ENCODE results near the gene C1orf116.
"Not testable (repeated sequence)": the region's sequence is repeated elsewhere in the genome, so short reads cannot be mapped to it uniquely, and the experiment has no call there.

The C1orf116 gene

DNA sequence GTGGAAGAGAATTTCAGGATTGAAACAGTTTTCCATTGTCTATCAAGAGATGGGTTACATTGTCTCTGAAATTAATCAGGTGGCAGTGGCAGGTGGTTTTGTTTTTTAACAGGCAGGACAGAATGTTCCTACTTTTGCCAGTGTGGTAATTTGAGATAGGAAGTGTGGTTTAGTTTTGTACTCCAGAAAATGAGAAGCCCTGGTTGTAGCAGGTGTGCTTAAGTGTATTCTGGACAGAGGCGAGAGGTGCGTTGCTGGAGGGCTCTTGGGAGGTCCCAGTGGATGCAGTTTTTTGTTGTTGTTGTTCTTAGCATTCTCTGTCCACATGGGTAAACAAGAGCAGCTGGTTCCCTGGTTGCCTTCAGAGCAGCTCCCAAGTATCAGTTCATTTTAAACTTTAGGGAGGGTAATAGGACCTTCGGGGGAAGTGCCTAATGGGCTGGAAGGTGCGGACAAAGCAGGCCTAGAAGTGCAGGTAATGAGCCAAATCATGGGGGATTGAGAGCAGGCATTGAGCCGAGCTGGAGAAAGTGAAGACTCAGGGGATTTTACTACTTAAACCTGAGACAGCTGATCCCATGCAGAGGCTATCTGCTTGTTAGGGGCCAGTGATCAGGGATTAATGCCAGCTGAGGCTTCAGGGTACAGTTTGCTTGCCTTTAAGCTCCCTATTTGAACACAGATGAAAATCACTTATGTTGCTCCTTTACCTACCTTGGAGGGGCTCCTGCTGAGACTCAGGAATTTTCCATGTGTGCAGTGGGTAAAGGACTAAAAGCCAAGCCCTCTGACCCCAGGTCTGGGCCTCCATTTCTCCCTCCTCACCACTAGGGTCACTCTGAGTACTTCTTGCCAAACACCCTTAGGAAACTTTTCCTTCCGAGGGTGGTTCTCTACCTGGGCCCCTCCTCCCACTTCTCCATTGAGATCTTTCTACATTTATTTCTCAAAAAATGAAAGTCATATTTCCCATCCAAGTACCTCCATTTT lies 26.6 kb upstream of the C1orf116 start:
- no peak for DNase-seq (ENCODE audit: low spot score)

- no peak for DNase-seq (ENCODE audit: low spot score)
Measured at GRCh38 chr1:207058252-207058651, 25.7 kb upstream of the C1orf116 start.

DNA sequence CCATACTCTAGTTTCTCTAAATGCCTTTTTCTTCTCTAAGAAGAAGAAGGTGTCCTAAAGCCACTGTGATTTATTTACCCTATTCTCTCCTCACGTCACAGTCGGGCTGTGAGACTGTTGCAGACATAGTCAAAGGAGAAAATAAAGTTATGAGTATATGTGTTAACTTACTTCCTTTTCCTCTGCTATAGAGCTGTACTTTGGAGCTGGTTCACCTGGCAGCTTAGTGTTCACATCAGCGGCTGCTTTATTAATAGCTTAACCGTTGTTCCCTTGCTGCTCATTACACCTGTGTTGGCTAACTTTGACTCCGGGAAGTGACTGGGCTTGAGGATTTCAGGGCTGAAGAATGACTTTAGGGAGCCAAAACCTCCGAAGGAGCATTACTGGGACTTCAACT lies 24.1 kb upstream of the C1orf116 start:
- DNase-seq (ENCODE audit: low spot score) = no peak

GRCh38 chr1:207055386-207056001 lies 22.9 kb upstream of the C1orf116 start:
- DNase-seq (ENCODE audit: low spot score) = no peak

GRCh38 chr1:207054491-207054890 lies 21.9 kb upstream of the C1orf116 start:
- DNase-seq (ENCODE audit: low spot score) = peak; percentile 45

GRCh38 chr1:207052911-207053769 lies 20.6 kb upstream of the C1orf116 start, which contains the start of gene PFKFB2:
Gene PFKFB2 (plus strand): TSS chr1:207053275. CDS start chr1:207054718, 1,443 bp downstream.
- DNase-seq (ENCODE audit: low spot score) = peak; percentile 97

DNA sequence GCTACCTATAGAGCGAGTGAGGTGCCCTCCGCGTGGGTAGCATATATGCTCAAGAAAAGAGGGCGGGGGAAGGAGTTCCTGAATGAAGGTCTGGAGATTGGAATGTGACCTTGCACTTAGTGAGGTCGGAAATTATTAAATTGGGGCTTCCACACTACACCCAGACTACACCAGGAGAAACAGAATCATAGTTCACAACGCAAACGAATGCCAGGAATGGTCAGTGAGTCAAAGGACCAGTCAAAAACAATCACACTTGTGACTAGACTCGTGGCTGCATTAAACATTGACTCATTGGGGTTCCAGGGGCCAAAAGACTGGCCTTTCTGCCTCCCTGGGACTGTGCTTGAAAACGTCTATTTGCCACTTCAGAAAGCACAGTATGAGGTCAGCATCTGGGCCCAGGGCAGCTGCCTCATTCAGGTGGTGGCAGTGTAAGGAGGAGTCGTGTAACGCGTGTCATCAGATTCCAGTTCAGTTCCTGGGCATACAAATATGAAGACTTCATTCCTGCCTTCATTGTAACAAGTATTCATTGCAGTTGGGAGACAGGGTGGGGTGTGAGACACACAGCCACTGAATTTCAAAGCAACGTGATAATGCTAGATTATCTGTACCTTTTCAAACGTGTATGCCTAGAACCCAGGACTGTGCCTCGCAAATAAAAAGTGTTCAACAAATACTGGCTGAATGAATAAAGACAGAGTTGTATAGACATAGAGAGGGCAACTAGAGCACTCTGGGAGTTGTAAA lies 18.8 kb upstream of the C1orf116 start, which contains the start of gene YOD1:
YOD1 (minus strand) TSS at position 18 of the 753 bp plus-strand sequence. CDS start 178 bp downstream, outside the sequence.
- DNase-seq (ENCODE audit: low spot score) = no peak

- peak; percentile 84 for DNase-seq (ENCODE audit: low spot score)
Measured at GRCh38 chr1:207050480-207051190, 18.1 kb upstream of the C1orf116 start.

DNA sequence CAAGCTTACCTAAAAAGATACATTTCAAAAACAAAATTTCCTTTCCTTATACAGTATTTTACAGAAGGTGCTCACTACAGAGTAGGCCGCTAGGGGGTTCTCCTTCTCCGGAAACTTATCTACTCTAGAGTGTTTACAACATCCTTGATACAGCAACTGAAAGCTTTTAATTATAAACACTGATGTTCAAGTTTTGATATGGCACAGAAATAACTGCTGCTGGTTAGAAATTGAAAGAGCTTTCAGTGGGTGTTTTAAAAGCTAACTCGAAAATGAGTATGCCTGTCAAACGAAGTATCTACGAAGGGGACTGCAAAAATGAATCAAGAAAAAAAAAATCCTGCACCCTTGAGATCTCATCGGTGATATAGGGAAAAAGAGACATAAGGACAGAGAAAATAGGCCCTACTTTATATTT lies 17.4 kb upstream of the C1orf116 start:
- DNase-seq (ENCODE audit: low spot score) = peak; percentile 72

GRCh38 chr1:207049514-207049913 lies 17.0 kb upstream of the C1orf116 start:
- no peak for DNase-seq (ENCODE audit: low spot score)

DNA sequence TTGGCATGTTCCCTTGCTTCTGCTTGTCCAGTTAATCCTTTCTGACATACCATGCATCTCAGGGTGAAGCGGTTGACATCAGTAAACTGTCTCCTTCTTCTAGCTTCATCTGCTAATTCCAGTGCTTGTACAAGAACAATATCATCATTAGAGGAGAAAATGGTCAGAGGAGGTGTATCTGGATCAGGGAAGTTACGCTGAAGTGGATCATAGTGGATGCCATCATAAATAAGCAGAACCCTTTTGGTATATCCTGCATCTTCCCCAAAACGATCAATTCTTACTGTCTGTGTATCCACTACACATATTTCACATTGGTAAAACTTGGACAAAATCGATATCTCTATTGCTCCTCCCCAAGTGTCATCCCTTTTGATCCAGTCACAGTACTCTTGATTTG lies 16.5 kb upstream of the C1orf116 start:
- DNase-seq (ENCODE audit: low spot score) = no peak

GRCh38 chr1:207048041-207048440 lies 15.5 kb upstream of the C1orf116 start:
- DNase-seq (ENCODE audit: low spot score) = no peak

DNA sequence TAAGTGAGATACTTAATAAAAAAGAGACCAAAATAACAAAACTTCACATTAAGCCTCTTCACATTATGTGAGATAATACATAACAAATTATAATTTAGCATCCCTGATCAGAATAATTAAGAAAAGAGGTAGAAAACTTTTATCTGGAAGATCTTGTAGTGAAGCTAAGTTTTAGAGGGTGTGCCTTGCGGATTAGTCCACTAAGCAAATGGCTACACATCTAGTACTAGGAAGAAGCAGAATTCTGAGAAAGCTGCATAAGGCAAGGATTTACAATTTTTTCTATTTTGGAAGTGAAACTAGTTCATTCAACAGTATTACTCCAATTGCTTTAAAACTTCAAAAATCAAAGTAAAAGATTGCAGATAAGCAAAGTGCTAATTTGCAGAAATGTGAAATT lies 14.9 kb upstream of the C1orf116 start:
- no peak for DNase-seq (ENCODE audit: low spot score)

DNA sequence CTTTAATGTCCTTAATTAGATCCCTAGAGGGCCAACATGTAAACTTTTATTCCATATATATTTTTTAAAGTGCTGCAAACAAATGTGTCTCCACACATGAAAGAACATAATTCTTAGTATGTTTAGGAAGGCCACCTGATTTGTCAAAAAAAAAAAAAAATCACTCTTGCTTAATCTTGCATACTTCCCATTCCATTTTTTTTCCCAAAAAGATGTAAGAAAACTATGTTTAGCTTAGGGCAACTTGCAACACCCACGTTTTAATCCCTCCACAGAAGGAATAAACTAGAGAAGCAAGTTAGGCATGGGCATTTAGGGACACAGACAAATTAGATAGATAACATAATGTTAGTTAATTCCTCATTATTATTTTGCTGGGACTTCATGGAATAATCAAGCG lies 12.9 kb upstream of the C1orf116 start:
- no peak for DNase-seq (ENCODE audit: low spot score)

DNA sequence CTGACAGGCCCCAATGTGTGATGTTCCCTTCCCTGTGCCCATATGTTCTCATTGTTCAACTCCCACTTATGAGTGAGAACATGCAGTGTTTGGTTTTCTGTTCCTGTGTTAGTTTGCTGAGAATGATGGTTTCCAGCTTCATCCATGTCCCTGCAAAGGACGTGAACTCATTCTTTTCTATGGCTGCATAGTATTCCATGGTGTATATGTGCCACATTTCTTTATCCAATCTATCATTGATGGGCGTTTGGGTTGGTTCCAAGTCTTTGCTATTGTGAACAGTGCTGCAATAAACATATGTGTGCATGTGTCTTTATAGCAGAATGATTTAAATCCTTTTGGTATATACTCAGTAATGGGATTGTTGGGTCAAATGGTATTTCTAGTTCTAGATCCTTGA lies 8.8 kb upstream of the C1orf116 start:
- not testable (repeated sequence) for DNase-seq (ENCODE audit: low spot score)

- DNase-seq (ENCODE audit: low spot score) = no peak
Measured at GRCh38 chr1:207040181-207040533, 7.6 kb upstream of the C1orf116 start.

DNA sequence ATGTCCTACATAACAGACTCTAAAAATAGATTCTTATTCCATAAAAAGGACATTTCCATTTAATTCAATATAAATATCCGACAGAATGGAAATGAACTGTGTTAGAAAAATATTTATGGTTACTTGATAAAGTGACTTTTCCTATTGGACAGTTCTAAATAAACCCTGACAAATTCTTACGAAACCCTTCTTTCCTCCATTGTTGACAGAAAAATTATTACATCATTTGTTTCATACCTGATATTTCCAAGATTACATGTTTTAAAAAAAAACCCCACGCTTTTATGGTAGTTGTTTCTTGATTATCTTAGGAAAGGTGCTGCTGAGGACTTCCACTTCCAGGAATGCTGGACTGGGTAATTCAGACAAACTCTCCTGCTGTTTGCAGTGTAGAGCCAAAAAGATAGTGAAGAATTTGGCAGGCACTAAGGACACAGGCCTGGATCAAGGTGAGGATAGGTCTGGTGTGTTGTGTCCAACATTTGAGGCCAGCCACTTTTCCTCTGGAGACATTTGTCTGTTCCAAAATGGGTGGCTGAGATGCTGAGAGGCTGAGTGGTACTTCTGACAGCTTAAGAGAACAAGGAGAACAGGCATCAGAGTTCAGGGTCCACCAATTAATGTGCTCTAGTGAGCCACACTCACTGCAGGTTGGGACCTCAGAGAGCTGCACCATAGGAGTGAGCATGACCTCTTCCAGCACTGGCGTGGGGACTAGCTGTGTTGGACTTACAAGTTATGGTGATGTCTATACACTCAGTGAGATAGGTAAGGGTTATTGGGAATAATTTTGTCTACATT lies 7.0 kb upstream of the C1orf116 start:
- DNase-seq (ENCODE audit: low spot score) = no peak

DNA sequence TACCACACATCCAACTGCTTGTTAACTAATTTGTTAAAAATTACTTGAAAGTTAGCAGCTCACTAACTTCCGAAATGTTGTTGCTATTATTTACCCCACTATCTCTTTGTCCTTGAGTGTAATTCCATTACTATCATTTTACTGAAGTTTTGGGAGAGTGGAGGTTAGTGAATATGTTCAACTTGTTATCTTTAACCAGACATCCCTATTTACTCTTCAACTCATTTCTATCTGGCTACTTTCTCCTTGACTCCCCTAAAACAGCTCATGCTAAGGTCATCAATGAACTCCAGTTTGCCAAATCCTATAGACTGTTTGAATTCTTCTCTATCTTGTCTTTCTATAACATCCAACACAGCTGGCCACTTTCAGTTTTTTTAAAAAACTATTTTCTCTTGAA lies 4.3 kb upstream of the C1orf116 start:
- DNase-seq (ENCODE audit: low spot score) = no peak

GRCh38 chr1:207035877-207036551 lies 3.5 kb upstream of the C1orf116 start:
- DNase-seq (ENCODE audit: low spot score) = no peak

All from germinal center (tissue), 1 donor.